Glomerular endothelial cell (primary cell): ENCODE measurements around the gene DIP2C. TPM values are rescaled to one million over a fixed set of nuclear protein-coding genes. Genes with fewer than 3 reads are reported as not detected.

Experiments
- DNase-seq: peaks from one replicate; pipeline ENCODE4 v3.0.0-alpha.2; 2011; ENCODE audit warnings: low read depth, low spot score; ENCODE audit errors: extremely low read depth
- total RNA-seq: library from RNA; depleted of rRNA; stranded (reverse); fragments of >200 nt; gene quantifications from 2 replicates; pipeline ENCODE4 v1.2.3, GENCODE V29; 2015

The DIP2C gene
- total RNA-seq, 1 donor from 2014 or later, result 16.5 TPM

DNA sequence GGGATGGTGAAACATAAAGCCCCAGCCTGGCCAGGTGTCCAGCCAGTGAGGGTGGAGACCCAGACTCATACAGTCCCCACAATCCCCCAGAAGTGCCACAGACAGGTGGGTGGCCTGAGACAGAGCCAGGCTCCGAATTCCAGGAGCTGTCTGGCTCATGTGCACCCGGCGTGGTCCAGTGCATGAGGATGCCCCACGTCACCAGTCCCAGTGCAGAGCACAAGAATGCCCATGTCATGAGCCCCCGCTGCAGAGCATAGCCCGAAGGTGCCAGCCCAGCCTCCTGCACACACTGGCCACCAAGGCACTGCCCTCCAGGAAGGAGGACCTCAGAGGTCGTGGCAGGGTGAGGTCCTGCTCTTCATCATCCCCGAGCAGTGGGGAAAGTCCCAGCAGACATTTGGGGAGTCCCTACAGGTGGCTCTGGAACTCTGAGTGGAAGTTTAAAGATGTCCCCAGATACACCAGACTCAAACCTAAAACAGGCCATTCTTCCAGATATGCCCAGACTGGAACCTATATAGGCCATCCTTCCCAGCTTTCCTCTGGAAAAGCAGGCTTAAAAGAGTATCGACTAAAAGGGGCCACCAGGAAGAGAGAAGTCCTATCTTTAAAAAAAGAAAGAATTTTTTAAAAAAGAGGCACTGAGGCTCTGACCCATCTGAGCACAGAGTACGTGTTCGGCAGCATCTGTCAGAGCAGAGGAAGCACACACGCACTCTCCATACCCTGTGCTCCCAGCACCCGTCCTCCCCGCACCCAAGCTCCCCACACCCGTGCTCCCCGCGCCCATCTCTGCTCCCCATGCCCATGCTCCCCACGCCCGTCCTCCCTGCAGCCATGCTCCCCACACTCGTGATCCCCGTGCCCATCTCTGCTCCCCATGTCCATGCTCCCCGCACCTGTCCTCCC, 11.5 kb downstream of the DIP2C start:
- no peak for DNase-seq

GRCh38 chr10:677038-677437, 12.4 kb downstream of the DIP2C start:
- no peak for DNase-seq

- no peak for DNase-seq
Observed at GRCh38 chr10:676178-676577, 13.3 kb downstream of the DIP2C start.

- no peak for DNase-seq
Observed at GRCh38 chr10:675532-675931, 13.9 kb downstream of the DIP2C start.

- no peak for DNase-seq
Observed at GRCh38 chr10:673492-673891, 16.0 kb downstream of the DIP2C start.

- no peak for DNase-seq
Observed at GRCh38 chr10:672992-673391, 16.5 kb downstream of the DIP2C start.

DNA sequence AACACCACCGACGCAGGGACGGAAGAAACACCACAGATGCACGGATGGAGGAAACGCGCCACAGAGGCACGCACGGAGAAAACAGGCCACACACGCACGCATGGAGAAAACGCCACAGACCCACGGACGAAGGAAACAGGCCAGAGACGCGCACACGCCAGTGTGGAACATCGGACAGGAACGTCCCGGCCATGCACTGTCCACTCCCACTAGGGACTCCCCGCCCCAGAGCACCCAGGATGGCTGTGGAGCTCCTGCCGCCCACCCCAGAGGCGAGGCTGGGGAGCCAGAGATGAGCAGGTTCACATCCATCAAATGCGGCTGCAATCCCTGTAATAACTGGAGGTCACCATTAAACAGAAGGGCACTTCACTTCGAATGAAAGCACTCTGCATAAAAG, 17.3 kb downstream of the DIP2C start:
- DNase-seq, result no peak

DNA sequence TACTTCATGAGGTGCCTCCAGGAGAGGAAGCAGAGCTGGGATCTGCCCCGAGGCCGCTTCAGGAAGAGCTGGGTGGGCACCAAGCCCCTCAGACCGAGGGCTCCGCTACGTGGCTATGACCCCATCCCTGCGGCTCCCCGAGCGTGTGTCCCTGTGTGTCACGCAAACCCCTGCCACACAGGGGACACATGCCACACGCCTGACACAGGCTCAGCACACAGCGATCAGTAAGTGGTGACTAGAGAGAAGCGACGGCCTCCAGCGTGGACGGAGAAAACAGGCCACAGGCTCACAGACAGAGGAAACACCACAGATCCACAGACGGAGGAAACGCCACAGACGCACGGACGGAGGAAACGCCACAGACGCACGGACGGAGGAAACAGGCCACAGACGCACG, 18.5 kb downstream of the DIP2C start:
- no peak for DNase-seq

DNA sequence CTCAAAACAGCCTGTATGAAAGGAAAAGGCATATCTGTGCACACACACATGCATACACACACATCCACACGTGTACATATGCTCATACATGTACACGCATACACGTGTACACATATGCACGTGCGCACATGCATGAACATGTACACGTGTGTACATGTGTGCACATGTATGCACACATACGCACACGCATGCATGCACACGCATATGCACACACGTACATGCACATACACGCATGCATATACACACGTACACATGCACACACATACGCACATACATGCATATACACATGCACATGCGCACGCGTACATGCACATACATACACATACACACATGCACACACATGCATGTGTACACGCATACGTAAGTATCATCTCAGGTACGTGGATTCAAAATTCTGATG, 19.4 kb downstream of the DIP2C start:
- DNase-seq, result no peak

- no peak for DNase-seq
Observed at GRCh38 chr10:668786-669485, 20.5 kb downstream of the DIP2C start.

DNA sequence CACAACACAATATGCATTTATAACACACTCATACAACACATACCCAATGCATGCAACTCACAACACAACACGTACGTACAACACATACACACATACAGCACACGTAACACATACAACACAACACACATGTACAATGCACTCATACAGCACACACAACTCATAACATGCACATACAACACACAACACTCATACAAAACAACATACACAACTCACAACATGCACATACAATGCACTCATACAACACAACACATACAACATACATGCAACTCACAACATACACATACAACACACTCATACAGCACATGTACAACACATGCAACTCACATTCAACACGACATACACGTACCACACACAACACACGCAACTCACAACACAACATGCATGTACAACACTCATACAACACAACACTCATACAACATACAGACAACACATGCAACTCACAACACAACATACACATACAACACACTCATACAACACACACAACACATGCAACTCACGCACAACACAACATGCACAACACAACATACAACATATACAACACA, 21.8 kb downstream of the DIP2C start:
- DNase-seq, result no peak

DNA sequence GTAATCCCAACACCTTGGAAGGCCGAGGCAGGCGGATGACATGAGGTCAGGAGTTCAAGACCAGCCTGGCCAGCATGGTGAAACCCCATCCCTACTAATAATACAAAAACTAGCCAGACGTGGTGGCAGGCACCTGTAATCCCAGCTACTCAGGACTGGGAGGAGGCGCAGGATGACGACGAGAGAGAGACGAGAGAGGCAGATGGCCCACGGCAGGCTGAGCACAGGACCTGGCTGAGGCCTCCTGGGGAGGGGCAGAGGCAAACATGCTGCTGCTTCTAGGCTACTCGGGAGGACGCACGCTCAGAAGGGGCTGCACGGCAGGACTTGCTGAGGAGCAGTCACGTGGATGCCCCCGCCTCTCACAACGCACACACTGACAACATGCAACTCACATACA, 22.4 kb downstream of the DIP2C start:
- no peak for DNase-seq

- no peak for DNase-seq
Observed at GRCh38 chr10:666237-667012, 23.0 kb downstream of the DIP2C start.

DNA sequence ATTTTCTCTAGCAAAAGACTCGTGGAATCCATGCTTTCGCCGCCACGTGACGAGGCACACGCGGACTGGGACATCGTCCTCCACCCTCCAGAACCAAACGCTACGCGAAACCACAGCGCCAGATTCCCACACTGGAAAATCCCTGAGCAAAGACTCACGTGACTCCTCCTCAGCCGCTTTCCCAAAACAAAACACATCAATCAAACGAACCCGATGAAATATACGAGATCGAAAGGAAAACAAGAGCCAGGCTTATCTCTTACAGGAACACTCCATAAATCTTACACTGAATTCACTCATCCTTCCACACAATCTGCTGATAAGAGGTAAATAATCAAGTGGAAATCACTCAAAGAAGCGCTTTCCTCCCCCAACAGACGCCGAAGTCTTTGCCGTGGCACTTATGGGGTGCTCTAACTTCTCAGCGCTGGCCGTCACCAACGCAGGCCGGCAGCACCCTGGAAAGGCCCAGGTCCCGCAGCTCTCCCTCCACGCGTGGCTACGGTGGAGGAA, 23.8 kb downstream of the DIP2C start:
- DNase-seq, result no peak

DNA sequence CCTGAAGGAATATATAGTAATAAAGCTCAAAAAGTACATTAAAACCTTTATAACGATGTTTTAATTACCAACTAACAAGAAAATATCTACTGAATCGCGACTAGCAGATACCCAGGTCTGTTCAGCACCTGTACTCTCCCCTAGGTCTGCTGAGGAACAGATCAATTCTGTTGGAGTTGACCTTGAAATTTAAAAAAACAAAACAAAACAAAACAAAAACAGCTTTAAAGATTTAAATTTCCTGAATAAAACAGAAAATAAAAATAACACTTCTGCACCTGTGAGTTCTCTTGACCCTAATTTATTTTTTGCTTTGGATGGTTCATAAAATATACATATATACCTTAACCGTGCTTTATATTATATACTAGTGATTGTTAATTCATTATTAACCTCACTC, 24.6 kb downstream of the DIP2C start:
- DNase-seq, result no peak

- DNase-seq, result no peak
Observed at GRCh38 chr10:664301-664700, 25.2 kb downstream of the DIP2C start.

- DNase-seq, result no peak
Observed at GRCh38 chr10:663831-664251, 25.6 kb downstream of the DIP2C start.

GRCh38 chr10:663466-663751, 26.1 kb downstream of the DIP2C start:
- DNase-seq, result no peak

- no peak for DNase-seq
Observed at GRCh38 chr10:662686-663465, 26.6 kb downstream of the DIP2C start.

DNA sequence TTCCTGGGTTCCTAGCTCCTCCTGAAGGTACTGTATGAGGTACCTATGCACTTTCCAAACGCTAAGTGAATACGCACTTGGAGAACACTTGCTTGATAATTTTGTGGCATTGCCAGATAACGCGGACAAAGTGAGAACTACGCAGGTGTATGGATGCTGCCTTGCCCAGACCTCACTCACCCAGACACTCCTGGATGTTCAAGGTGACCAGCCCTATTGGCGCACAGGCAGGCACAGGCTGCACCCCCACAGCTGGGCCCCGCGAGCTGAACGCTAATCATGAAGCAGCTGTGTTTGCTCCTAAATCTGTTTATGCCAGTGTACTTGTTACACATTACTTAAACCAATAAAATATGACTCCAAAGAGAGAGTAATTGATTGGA, 27.3 kb downstream of the DIP2C start:
- DNase-seq, result no peak
